K562 (cell line): Measurements from ENCODE around the gene CACNB1.

Experiments
- AFF1 ChIP-seq, 2 experiments: fragments of 450-650 bp; IDR thresholded peaks; 2 replicates each; pipeline ENCODE4 v1.6.1; 2018; ENCODE audit warnings: mild to moderate bottlenecking in 2 of 2, low read depth in 1 of 2; ENCODE audit not compliant: partially characterized antibody in 2 of 2
- GTF2F1 ChIP-seq: IDR thresholded peaks from 2 replicates; pipeline ENCODE4 v1.6.1; 2011; ENCODE audit warnings: low read depth, low read length, improper control_type of control experiment
- HCFC1 ChIP-seq: IDR thresholded peaks from 2 replicates; pipeline ENCODE4 v1.6.1; 2012; ENCODE audit warnings: low read depth, low read length, improper control_type of control experiment
- MAFK ChIP-seq: IDR thresholded peaks from 2 replicates; pipeline ENCODE4 v1.6.1; 2011; ENCODE audit warnings: low read length, improper control_type of control experiment
- PCBP2 ChIP-seq: fragments of 200-400 bp; formaldehyde crosslinking; IDR thresholded peaks from 2 replicates; pipeline ENCODE4 v1.6.1; 2018; ENCODE audit warnings: low read length, low read depth, mild to moderate bottlenecking, moderate library complexity; ENCODE audit not compliant: poor library complexity, severe bottlenecking
- REST ChIP-seq, 2 experiments: fragments of 450-650 bp; formaldehyde crosslinking in 1 of 2; IDR thresholded peaks; 2 replicates each; pipeline versions ENCODE4 v1.4.0 to v1.6.1; 2014 to 2020; ENCODE audit warnings: mild to moderate bottlenecking in 2 of 2, borderline replicate concordance in 1 of 2, low read depth in 1 of 2

GRCh38 chr17:39151943-39152818, 45.3 kb downstream of the CACNB1 start:
- no peak for TF ChIP-seq AFF1 (IDR thresholded peaks at IDR 0.05; ENCODE audit: low read depth in 1 of 2, partially characterized antibody in 2 of 2)
- TF ChIP-seq PCBP2 = no peak
- no peak for TF ChIP-seq GTF2F1
- TF ChIP-seq HCFC1 = no peak
- TF ChIP-seq REST (IDR thresholded peaks at IDR 0.05; ENCODE audit: borderline replicate concordance) = no peak
- no peak for TF ChIP-seq REST (CRISPR knock-in tag; IDR thresholded peaks at IDR 0.05; ENCODE audit: low read depth)
- no peak for TF ChIP-seq MAFK
